Measurements from ENCODE around the gene DRC1.
"Not testable (repeated sequence)": the region's sequence is repeated elsewhere in the genome, so short reads cannot be mapped to it uniquely, and the experiment has no call there.

Gene DRC1

GRCh38 chr2:26401739-26402541, at the start of gene DRC1:
TSS of gene DRC1 (plus strand) at chr2:26401920. CDS start at chr2:26401990, 70 bp downstream.
- peak; percentile 76 to 77 for DNase-seq (ENCODE audit: low read depth in 2 of 2)
- TF ChIP-seq CTCF (IDR thresholded peaks at IDR 0.05; ENCODE audit: low read depth, low read length): no peak
- peak within 1 kb of the TSS; percentile 48 to 54 for H3K4me3 ChIP-seq (replicated peaks in 1 of 2; ENCODE audit: low read depth in 2 of 2, low read length in 2 of 2)

GRCh38 chr2:26352892-26353291, 48.8 kb upstream of the DRC1 start:
- no peak overlapping the region for H3K4me3 ChIP-seq (replicated peaks in 1 of 2; ENCODE audit: low read depth in 2 of 2, low read length in 2 of 2)
- DNase-seq (ENCODE audit: low read depth in 2 of 2): peak in 1 of 2 donors; percentile 66
- TF ChIP-seq CTCF (IDR thresholded peaks at IDR 0.05; ENCODE audit: low read depth, low read length): no peak

GRCh38 chr2:26354469-26354868, 47.3 kb upstream of the DRC1 start:
- not testable (repeated sequence) for H3K4me3 ChIP-seq (replicated peaks in 1 of 2; ENCODE audit: low read depth in 2 of 2, low read length in 2 of 2); DNase-seq (ENCODE audit: low read depth in 2 of 2)

- peak; percentile 93 for DNase-seq (ENCODE audit: low read depth in 2 of 2)
- no peak for TF ChIP-seq CTCF (IDR thresholded peaks at IDR 0.05; ENCODE audit: low read depth, low read length)
- no peak overlapping the region for H3K4me3 ChIP-seq (replicated peaks in 1 of 2; ENCODE audit: low read depth in 2 of 2, low read length in 2 of 2)
Observed at GRCh38 chr2:26355038-26355995, 46.4 kb upstream of the DRC1 start.

- no peak for DNase-seq (ENCODE audit: low read depth in 2 of 2)
- no peak overlapping the region for H3K4me3 ChIP-seq (replicated peaks in 1 of 2; ENCODE audit: low read depth in 2 of 2, low read length in 2 of 2)
- no peak for TF ChIP-seq CTCF (IDR thresholded peaks at IDR 0.05; ENCODE audit: low read depth, low read length)
Observed at GRCh38 chr2:26356111-26356510, 45.6 kb upstream of the DRC1 start.

GRCh38 chr2:26356771-26357170, 44.9 kb upstream of the DRC1 start:
- DNase-seq (ENCODE audit: low read depth in 2 of 2): peak in 1 of 2 donors; percentile 35
- no peak for TF ChIP-seq CTCF (IDR thresholded peaks at IDR 0.05; ENCODE audit: low read depth, low read length)
- H3K4me3 ChIP-seq (replicated peaks in 1 of 2; ENCODE audit: low read depth in 2 of 2, low read length in 2 of 2): no peak overlapping the region
